ENCODE measurements around the gene RARRES2.

RARRES2 gene

DNA sequence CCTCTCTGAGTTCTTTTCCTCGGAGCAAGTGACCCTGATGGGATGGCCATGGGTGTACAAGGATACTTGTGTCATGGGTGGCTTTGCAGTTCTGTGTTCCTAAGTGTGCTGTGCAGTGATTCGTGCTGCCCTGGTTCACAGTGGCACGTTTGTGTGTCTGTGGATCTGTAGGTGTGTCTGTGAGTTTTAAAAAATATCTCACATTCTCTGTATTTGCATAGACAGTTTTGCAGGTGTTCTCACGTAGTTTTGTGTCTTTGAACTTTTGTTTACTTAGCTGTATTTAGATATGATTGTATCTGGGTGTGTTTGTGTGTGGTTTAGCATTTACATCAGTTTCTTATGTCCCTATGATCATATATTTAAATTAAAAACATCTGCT, 41.4 kb upstream of the RARRES2 start:
- no peak overlapping the region for H3K27ac ChIP-seq (ENCODE audit: insufficient read depth, low read length, poor library complexity, severe bottlenecking)
- H3K36me3 ChIP-seq (ENCODE audit: control insufficient read depth, insufficient read depth, low read length) = no peaks in the 10 kb centered on the region
- H3K4me1 ChIP-seq (ENCODE audit: control insufficient read depth, insufficient read depth, low read length, poor library complexity, severe bottlenecking) = peaks cover 11% of the 10 kb centered on the region
- no peaks in the 10 kb centered on the region for H3K9me3 ChIP-seq (ENCODE audit: control insufficient read depth, low read length)
- H3K4me3 ChIP-seq (ENCODE audit: insufficient read depth, low read depth, low read length, poor library complexity, severe bottlenecking) = no peak overlapping the region
- DNase-seq = no peak
- H3K27me3 ChIP-seq (replicated peaks; ENCODE audit: control insufficient read depth, insufficient read depth, low read length, poor library complexity, severe bottlenecking) = no peaks in the 10 kb centered on the region

DNA sequence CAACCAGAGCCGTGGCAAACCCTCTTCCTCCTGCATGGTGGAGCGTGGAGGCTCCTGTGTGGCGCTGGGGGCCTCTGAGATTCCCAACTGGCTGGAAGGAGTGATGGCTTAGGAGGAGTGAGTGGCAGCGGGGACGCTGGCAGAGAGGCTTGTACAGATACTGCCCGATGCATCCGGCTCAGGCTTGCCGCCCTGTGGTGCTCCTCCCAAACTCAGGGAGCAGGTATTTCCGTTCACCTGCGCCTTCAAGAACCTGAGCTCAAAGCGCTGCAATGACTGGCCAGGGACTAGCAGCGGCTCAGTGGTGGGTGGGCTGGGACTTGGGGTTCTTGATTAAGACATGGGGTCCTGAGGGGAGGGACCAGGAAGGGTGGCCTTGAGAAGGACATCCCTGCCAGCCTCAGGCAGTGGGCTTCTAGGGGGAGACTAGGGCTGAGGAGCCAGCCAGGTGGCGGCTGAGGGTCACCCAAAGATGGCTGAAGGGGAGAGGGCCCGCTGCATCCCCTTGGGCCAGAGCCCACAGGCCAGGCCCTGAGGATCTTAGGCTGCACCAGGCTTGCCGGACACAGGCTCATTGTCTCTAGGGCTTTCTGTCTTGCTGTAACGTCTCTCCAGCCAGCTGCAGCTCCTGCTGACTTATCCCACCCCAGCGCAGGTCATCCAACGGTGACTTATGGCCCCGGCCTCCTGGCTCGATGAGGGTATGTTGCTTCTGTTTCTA, 40.9 kb upstream of the RARRES2 start:
- Histone ChIP-seq H3K4me3 (ENCODE audit: insufficient read depth, low read depth, low read length, poor library complexity, severe bottlenecking) (no peak overlapping the region), H3K36me3 (ENCODE audit: control insufficient read depth, insufficient read depth, low read length) (no peaks in the 10 kb centered on the region), H3K27me3 (replicated peaks; ENCODE audit: control insufficient read depth, insufficient read depth, low read length, poor library complexity, severe bottlenecking) (no peaks in the 10 kb centered on the region), H3K27ac (ENCODE audit: insufficient read depth, low read length, poor library complexity, severe bottlenecking) (no peak overlapping the region), H3K9me3 (ENCODE audit: control insufficient read depth, low read length) (no peaks in the 10 kb centered on the region), H3K4me1 (ENCODE audit: control insufficient read depth, insufficient read depth, low read length, poor library complexity, severe bottlenecking) (peaks cover 11% of the 10 kb centered on the region)
- DNase-seq = no peak

DNA sequence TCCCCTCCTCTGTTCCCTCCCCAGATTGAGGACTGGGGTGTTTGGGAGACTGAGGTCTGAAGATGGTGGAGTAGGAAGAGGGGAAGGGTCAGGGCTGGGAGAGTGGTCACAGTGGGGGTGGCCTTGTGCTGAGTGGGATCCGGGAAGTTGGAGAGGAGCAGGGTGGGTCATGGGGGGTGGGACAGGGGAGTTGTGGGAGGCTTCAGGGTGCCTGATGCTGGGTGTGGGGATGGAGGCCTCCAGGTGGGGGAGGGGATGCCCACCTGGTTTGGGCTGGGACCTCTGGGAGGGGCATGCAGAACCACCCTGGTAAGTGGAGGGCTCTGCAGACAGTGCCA, 40.3 kb upstream of the RARRES2 start:
- Histone ChIP-seq H3K4me3 (ENCODE audit: insufficient read depth, low read depth, low read length, poor library complexity, severe bottlenecking) (no peak overlapping the region), H3K27me3 (replicated peaks; ENCODE audit: control insufficient read depth, insufficient read depth, low read length, poor library complexity, severe bottlenecking) (no peaks in the 10 kb centered on the region), H3K4me1 (ENCODE audit: control insufficient read depth, insufficient read depth, low read length, poor library complexity, severe bottlenecking) (peaks cover 11% of the 10 kb centered on the region), H3K9me3 (ENCODE audit: control insufficient read depth, low read length) (no peaks in the 10 kb centered on the region), H3K36me3 (ENCODE audit: control insufficient read depth, insufficient read depth, low read length) (no peaks in the 10 kb centered on the region), H3K27ac (ENCODE audit: insufficient read depth, low read length, poor library complexity, severe bottlenecking) (no peak overlapping the region)
- no peak for DNase-seq

DNA sequence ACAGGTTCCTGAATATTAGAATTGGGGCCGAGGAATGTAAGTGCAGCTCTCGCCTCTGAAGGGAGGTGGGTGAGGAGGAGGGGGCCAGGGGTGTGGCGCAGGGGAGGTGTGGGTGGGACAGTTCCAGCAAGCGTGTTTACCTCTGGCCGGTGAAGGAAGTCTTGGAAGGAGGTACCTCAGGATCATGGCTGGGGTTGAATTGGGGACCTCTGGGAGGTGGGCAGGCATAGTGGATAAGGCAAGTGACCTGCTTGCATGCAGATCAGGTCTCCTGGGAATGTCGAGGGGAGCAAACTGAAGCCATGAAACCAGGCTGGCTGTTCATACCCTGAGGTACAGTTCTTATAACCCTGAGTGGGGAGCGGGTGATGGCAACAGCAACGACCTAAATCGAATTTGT, 39.7 kb upstream of the RARRES2 start:
- Histone ChIP-seq H3K36me3 (ENCODE audit: control insufficient read depth, insufficient read depth, low read length) (no peaks in the 10 kb centered on the region), H3K27ac (ENCODE audit: insufficient read depth, low read length, poor library complexity, severe bottlenecking) (no peak overlapping the region), H3K4me1 (ENCODE audit: control insufficient read depth, insufficient read depth, low read length, poor library complexity, severe bottlenecking) (peaks cover 17% of the 10 kb centered on the region), H3K27me3 (replicated peaks; ENCODE audit: control insufficient read depth, insufficient read depth, low read length, poor library complexity, severe bottlenecking) (no peaks in the 10 kb centered on the region), H3K9me3 (ENCODE audit: control insufficient read depth, low read length) (no peaks in the 10 kb centered on the region), H3K4me3 (ENCODE audit: insufficient read depth, low read depth, low read length, poor library complexity, severe bottlenecking) (no peak overlapping the region)
- no peak for DNase-seq

DNA sequence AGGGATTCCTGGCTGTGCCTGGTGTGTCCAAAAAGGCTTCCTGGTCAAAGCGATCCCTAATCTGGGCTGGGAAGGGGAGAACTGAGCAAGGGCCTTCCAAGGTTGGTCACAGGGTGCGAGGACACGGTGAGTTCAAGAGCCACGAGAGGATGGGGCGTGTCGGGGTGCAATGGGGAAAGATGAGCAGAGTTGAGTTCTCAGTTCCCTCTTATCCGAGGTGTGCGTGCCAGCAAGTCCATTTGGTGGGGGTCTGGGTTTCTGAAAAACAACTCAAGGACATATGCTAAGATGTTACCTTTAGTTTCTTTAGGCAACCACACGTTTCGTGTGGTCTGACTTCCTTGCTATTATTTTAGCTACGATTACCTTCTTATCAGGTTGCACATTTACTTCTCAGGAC, 39.0 kb upstream of the RARRES2 start:
- Histone ChIP-seq H3K36me3 (ENCODE audit: control insufficient read depth, insufficient read depth, low read length) (no peaks in the 10 kb centered on the region), H3K4me3 (ENCODE audit: insufficient read depth, low read depth, low read length, poor library complexity, severe bottlenecking) (no peak overlapping the region), H3K9me3 (ENCODE audit: control insufficient read depth, low read length) (no peaks in the 10 kb centered on the region), H3K27me3 (replicated peaks; ENCODE audit: control insufficient read depth, insufficient read depth, low read length, poor library complexity, severe bottlenecking) (no peaks in the 10 kb centered on the region), H3K4me1 (ENCODE audit: control insufficient read depth, insufficient read depth, low read length, poor library complexity, severe bottlenecking) (peaks cover 22% of the 10 kb centered on the region), H3K27ac (ENCODE audit: insufficient read depth, low read length, poor library complexity, severe bottlenecking) (no peak overlapping the region)
- DNase-seq = no peak

DNA sequence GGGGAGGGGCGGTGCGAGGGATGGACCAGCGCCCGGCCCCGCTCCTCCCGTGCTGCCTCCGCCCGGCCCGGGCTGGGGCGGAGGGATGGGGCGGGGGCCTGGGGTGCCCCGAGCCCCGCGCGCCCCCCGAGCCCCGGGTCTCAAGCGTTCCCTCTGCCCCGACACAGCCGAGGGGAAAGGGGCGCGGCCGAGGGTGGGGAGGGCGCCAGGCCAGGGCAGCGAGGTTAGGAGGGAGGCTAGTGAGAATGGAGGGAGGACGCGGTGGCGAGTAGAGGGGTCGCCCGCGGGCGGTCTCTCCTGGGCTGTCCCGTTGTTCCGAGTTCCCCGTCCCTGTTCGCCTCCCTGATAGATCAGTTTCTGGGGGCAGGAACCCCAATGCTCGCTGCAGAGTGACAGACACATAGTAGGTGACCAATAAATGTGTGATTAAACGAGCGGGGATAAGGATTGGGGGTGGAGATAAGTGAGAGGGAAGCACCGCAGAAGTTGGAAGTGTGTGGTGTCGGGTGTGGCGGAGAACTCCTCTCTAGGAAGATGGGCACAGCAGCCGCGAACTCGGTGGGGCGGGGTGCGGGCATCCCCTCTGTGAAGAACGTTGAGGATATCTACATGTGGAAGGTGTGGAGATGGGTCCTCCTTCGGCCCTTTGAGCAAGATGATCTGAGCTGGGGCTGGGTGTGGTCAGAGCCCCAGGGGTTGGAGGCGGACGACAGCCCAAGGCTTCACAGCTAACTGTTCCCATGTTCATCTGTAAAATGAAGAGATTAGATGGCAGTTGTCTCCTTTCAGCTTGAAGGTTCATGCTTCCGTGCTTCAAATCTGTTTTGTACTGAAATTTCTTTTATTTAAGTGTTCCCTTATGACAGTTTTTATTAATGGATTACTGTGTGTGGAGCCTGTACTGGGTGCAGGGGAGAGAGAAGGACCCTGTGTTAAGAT, 38.3 kb upstream of the RARRES2 start:
- Histone ChIP-seq H3K9me3 (ENCODE audit: control insufficient read depth, low read length) (no peaks in the 10 kb centered on the region), H3K27me3 (replicated peaks; ENCODE audit: control insufficient read depth, insufficient read depth, low read length, poor library complexity, severe bottlenecking) (no peaks in the 10 kb centered on the region), H3K4me1 (ENCODE audit: control insufficient read depth, insufficient read depth, low read length, poor library complexity, severe bottlenecking) (peaks cover 22% of the 10 kb centered on the region), H3K27ac (ENCODE audit: insufficient read depth, low read length, poor library complexity, severe bottlenecking) (peak overlapping the region; percentile 61), H3K4me3 (ENCODE audit: insufficient read depth, low read depth, low read length, poor library complexity, severe bottlenecking) (peak overlapping the region; percentile 83), H3K36me3 (ENCODE audit: control insufficient read depth, insufficient read depth, low read length) (no peaks in the 10 kb centered on the region)
- DNase-seq = no peak

DNA sequence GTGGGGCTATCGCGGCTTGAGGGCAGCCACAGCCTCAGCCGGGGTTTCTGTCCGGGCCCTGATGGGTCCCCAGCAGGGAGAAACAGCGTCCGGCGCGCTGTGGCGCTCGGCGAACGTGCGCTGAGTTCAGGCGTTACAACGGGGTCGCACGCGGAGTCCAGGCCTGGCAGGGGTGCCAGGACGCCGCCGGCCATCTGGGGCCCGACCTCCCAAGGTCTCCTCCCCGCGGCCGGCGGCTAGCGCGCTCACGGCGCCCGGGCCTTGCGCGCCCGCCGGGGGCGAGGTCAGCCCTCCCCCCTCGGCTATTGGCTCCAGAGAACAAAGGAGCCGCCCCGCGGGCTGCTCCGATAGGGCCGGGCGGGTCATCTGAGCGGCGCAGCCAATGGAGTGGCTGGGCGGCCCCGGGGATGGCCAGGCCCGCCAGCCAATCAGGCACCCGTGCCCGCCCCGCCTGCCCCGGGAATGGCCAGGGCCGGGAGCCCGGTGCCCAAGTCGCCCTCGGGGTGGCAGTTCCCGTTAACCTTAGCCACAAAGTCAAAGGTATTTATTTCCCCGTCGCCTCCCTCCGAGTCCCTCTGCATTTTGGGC, 37.5 kb upstream of the RARRES2 start, which contains the start of gene ZNF775:
ZNF775 (plus strand) TSS at position 478 of the 588 bp plus-strand sequence. CDS start 9,141 bp downstream, outside the sequence.
- DNase-seq = peak; percentile 86 to 91 (median 89)
- Histone ChIP-seq H3K4me3 (ENCODE audit: insufficient read depth, low read depth, low read length, poor library complexity, severe bottlenecking) (peak within 1 kb of the TSS; percentile 83), H3K27ac (ENCODE audit: insufficient read depth, low read length, poor library complexity, severe bottlenecking) (peak within 1 kb of the TSS; percentile 74), H3K36me3 (ENCODE audit: control insufficient read depth, insufficient read depth, low read length) (no peaks in the 10 kb centered on the region), H3K27me3 (replicated peaks; ENCODE audit: control insufficient read depth, insufficient read depth, low read length, poor library complexity, severe bottlenecking) (no peaks in the 10 kb centered on the region), H3K9me3 (ENCODE audit: control insufficient read depth, low read length) (no peaks in the 10 kb centered on the region), H3K4me1 (ENCODE audit: control insufficient read depth, insufficient read depth, low read length, poor library complexity, severe bottlenecking) (peaks cover 22% of the 10 kb centered on the region)

DNA sequence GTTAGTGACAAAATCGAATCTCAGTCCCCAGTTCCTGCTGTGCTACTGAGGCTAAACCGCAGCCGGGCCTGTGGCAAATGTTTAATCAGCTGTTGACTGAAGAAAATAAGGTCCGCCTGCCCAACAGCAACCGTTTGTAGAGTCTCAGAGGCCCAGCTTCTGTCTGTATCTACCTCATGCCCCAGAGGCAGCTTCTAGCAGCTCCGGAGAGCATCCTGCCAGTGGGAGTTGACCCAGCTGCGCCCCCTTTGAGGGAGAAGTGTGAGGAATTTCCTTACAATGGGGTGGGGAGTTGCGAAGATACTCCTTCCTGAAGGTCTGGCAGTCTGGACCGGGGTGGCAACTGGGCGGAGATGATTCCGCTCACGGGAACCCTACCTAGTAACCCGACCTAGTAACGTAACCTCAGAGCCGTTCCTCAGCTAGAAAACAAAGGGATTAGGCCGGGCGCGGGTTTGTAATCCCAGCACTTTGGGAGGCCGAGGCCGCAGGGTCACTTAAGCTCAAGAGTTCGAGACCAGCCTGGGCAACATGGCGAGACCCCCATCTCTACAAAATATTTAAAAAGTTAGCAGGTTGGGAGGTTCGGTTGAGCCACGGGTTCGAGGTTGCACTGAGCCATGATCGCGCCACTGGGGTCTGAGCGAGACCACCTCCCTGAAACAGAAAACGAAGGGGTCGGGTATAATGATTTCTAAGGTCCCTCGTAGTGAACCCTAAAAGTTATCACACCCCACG, 36.9 kb upstream of the RARRES2 start:
- H3K27me3 ChIP-seq (replicated peaks; ENCODE audit: control insufficient read depth, insufficient read depth, low read length, poor library complexity, severe bottlenecking) = no peaks in the 10 kb centered on the region
- H3K9me3 ChIP-seq (ENCODE audit: control insufficient read depth, low read length) = no peaks in the 10 kb centered on the region
- peak overlapping the region; percentile 83 for H3K4me3 ChIP-seq (ENCODE audit: insufficient read depth, low read depth, low read length, poor library complexity, severe bottlenecking)
- peak; percentile 31 to 40 (median 34) for DNase-seq
- peaks cover 22% of the 10 kb centered on the region for H3K4me1 ChIP-seq (ENCODE audit: control insufficient read depth, insufficient read depth, low read length, poor library complexity, severe bottlenecking)
- H3K27ac ChIP-seq (ENCODE audit: insufficient read depth, low read length, poor library complexity, severe bottlenecking) = peak overlapping the region; percentile 74
- H3K36me3 ChIP-seq (ENCODE audit: control insufficient read depth, insufficient read depth, low read length) = peaks cover 7% of the 10 kb centered on the region

DNA sequence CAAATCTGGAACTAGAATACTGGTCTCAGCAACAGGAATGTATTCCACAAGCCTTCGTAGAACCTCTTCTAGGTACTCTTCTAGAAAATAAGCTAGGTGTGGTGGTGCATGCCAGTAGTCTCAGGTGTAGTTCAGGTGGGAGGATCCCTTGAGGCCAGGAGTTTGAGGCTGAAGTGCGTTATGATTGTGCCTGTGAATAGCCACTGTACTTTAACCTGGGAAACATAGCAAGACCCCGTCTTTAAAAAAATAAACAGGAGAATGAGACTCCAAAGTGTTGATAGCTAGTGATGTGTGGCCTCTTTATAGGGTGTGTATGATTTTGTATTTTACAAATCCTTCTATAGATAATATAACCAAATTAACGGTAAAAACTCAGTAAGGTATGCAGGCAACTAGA, 36.2 kb upstream of the RARRES2 start:
- no peak overlapping the region for H3K4me3 ChIP-seq (ENCODE audit: insufficient read depth, low read depth, low read length, poor library complexity, severe bottlenecking)
- H3K27ac ChIP-seq (ENCODE audit: insufficient read depth, low read length, poor library complexity, severe bottlenecking) = peak overlapping the region; percentile 74
- DNase-seq = no peak
- no peaks in the 10 kb centered on the region for H3K27me3 ChIP-seq (replicated peaks; ENCODE audit: control insufficient read depth, insufficient read depth, low read length, poor library complexity, severe bottlenecking)
- H3K36me3 ChIP-seq (ENCODE audit: control insufficient read depth, insufficient read depth, low read length) = peaks cover 8% of the 10 kb centered on the region
- H3K4me1 ChIP-seq (ENCODE audit: control insufficient read depth, insufficient read depth, low read length, poor library complexity, severe bottlenecking) = peaks cover 22% of the 10 kb centered on the region
- H3K9me3 ChIP-seq (ENCODE audit: control insufficient read depth, low read length) = no peaks in the 10 kb centered on the region

Measured in effector memory CD4-positive, alpha-beta T cell (primary cell).